Ammon's horn (tissue), 1 donor: ENCODE measurements around the gene ST6GALNAC6.
A peak's percentile ranks its signal among the peaks of the same experiment; 100 is the strongest.

ENCODE experiments used
- DNase-seq: peaks from one replicate; pipeline ENCODE4 v3.0.0-alpha.2; 2016; ENCODE audit warnings: low spot score

ST6GALNAC6 gene

DNA sequence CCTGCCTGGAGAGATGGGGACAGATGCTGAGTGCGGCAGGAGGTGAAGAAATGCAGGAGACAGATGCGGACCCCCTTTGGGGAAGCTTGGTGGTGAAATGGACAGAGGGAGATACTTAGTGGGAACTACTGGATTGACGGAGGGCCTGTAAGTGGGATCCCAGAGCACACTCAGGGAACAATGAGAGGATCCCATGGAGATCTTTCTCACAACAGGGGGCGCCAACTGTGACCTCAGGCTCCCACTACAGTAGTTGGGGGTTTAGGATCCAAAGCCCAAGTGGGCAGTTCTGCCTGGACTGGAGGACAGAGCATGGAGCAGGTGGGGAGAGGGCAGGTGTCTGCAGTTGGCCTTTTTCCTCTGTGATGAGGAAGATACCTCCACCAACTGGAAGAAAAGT lies 34.8 kb upstream of the ST6GALNAC6 start:
- no peak for DNase-seq

GRCh38 chr9:127931092-127931881 lies 31.9 kb upstream of the ST6GALNAC6 start:
- DNase-seq: no peak

GRCh38 chr9:127930231-127931091 lies 31.1 kb upstream of the ST6GALNAC6 start, which contains the start of gene PIP5KL1:
TSS of gene PIP5KL1 (minus strand) at chr9:127930777. CDS start at chr9:127930752, 25 bp downstream.
- DNase-seq: peak; percentile 93

- no peak for DNase-seq
Observed at GRCh38 chr9:127929625-127929979, 30.2 kb upstream of the ST6GALNAC6 start.

GRCh38 chr9:127928676-127929624 lies 29.5 kb upstream of the ST6GALNAC6 start:
- DNase-seq: no peak

DNA sequence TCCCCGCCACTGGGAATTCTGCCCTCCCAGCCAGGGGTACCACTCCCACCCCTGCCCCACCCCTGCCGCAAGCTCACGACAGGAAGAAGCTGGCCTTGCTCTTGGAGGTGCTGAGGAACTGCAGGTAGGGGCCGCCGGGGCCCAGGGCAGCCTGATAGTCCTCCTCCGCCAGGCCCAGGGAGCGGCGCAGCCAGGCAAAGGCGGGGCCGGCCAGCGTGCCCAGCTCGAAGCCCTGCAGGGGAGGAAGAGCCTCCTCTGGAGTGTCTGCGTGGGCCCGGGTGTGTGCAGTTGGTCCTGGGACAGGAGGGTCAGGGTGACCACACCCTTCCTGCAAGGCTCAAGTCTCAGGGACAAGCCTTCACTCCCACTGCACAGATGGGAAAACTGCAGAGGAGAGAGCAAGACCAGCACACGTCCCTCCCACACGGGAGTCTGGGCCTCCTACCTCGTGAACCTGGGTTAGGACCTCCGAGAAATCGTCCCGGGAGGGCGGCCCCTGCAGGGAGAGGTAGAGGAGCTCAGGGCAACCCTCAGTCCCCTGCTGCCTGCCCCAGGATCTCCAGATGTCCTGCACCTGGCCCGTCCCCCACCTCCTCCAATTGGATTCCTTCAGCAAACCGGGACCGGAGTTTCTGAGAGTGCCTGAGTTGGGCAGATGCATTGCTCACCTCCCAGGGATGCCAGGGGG lies 28.7 kb upstream of the ST6GALNAC6 start:
- DNase-seq: no peak

DNA sequence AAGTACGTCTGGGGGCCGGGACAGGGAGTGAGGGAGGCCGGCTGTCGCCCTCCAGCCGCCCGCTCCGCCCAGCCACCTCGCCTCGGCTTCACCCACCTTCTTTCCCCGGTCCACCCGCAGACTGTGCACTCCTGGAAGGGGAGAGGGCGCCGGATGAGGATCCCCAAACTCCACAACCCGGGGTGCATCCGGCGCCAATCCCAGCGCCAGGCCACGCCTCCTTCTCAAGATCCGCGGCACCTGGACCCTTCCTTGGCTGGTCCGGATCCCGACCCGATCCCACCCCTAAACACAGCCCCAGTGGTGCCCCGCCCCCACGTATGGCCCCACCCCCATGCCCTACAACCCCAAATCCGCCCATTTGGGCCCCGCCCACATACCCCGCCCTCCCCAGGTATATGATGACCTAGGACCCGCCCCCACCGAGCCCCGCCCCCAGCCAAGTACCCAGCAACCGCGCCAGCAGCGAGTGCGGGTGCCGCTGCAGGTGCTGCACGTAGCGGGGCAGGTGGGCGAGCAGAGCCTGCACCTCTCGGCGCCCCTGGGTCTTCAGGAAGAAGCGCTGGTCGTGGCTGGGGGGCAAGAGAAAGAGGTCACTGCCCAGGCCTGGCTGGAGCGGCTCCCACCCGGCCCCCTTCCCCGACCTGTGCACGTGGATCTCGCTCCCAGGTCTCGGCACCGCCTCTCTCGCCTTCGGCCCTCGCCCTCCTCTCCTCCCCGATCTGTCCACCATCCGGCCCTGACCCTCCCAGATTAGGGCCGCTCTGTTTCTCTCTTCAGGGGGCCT lies 28.0 kb upstream of the ST6GALNAC6 start:
- no peak for DNase-seq

DNA sequence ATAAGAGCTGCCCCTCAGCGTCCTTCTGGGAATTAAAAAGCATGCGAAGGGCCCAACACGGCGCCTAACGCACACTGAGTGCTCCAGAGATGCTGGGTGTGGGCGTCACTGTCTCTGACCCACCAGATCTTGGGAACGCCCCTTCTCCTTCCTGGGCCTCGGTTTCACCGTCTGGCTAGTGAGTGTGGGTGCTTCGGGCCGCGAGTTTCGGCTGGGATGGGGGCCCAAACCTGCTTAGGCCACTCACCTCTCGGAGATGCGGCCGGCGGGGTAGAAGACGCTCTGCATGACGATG lies 27.4 kb upstream of the ST6GALNAC6 start:
- DNase-seq: no peak

DNA sequence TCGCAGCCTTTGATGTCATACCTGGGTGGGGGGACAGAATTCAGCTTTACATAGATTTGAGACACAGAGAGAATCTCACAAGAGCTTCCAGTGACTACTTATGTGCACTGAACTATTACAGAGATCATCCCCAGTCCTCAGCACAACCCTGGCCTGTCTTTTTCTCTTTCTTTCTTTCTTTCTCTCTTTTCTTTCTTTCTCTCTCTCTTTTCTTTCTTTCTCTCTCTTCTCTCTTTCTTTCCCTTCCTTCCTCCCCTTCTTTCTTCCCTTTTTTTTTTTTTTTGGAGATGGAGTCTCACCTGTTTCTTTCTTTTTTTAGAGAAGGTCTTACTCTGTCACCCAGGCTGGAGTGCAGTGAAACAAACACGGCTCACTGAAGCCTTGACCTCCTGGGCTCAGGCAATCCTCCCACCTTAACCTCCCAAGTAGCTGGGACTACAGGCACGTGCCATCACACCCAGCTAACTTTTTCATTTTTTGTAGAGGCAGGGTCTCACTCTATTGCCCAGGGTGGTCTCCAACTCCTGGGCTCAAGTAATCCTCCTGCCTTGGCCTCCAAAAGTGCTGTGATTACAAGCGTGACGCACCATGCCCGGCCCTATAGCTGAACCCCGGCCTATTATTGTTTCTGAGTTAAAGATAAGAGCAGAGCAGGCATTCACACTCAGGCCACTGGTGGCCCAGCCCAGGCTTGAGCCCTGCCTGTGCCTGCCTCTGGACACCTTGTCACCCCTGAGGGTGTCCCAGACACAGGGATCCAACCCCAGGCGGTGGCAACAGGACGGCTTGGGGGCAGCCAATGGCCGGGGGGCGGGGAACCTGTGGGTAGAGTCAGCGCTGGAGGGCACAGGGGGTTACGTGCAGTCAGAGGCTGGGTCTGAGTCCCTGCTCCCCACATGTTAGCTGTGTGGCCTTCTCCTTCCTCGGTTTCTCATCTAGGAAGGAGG lies 26.8 kb upstream of the ST6GALNAC6 start:
- no peak for DNase-seq

DNA sequence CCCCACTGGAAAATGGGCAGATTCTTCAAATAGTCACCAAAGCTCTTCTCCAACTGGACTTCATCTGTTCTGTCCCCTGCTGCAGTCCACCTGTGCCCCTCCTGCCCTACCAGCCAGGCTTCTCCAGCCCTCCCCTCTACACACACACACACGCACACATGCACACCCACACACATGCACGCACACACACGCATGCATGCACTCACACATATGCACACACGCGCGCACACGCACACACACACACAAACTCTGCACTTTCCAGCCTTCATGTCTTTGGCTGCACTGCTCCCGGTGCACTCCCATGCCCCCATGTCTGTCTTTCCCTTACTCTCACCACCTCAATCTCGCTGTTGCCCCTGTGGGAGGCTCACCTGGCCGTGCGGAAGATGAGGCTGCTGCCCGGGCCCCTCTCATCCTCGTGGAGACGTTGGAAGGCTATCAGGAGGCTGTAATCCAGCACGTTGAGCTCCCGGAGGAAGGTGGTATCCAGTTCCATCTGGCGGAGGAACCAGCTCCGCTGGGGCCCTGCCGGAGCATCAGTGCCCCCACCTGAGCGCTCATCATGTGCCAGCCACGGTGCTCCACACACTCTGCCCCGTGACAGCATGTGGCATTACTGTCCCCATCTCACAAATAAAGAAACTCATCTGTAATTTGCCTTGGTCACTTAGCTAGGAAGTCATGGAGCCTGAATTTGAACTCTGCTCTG lies 25.5 kb upstream of the ST6GALNAC6 start:
- DNase-seq: no peak

DNA sequence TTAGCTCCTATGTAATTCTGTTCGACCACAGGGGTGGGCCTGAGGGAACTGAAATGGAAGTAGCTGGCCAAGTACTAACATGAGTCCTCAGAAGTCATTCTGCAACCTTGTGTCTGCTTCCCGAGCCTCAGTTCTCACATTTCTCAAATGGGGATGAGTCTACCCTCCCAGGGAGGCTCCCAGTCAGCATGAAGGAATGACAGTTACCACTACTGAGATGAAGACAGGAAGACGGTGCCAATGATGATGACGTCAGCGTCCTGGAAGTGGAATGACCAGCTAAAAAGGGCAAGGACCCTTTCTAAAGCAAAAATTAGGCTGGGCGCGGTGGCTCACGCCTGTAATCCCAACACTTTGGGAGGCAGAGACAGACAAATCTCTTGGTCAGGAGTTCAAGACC lies 24.4 kb upstream of the ST6GALNAC6 start:
- no peak for DNase-seq

DNA sequence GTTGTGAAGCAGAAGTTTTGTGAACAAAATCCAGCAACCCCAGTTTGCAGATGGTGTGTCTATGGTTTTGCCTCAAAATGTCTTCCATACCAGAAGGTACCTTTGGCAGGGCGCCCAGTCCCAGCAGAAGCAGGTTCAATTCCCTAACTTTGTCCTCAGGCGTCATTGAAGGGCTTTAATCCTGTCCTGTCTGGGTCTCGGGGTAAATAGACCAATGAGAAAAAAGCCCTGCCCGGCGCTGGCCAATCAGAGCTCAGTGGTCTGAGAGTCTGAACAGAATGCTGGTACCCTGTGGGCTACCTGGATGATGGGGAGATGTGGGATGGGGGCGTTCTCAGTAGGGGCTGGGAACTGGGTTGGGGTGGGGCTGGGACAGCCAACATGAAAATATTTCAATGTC lies 23.6 kb upstream of the ST6GALNAC6 start:
- DNase-seq: no peak

- DNase-seq: peak; percentile 79
Observed at GRCh38 chr9:127921557-127922120, 22.2 kb upstream of the ST6GALNAC6 start.

GRCh38 chr9:127920794-127921193 lies 21.4 kb upstream of the ST6GALNAC6 start:
- DNase-seq: no peak

- no peak for DNase-seq
Observed at GRCh38 chr9:127919253-127919815, 19.9 kb upstream of the ST6GALNAC6 start.

GRCh38 chr9:127918183-127919107 lies 19.0 kb upstream of the ST6GALNAC6 start:
- DNase-seq: no peak

DNA sequence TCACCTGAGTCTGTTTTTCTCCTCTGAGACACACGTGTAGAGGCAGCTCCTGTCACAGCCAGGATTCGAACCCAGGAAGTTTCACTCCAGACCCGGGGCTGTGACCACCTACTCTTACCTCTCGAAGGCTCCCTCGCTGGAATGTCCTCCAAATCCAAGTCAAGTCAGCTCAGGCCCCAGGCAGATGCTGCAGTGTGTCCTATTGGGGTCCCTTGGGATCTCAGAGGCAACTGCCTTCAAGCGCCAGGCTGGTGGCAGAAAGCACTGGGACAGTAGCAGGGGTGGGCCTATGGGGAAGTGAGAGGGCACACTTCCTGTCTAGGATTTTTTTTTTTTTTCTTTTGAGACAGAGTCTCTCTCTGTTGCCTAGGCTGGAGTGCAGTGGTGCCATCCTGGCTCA lies 18.2 kb upstream of the ST6GALNAC6 start:
- no peak for DNase-seq
